SK-N-SH (cell line): ENCODE results near the gene CDK6. TPM values are rescaled to one million over a fixed set of nuclear protein-coding genes. Genes with fewer than 3 reads are reported as not detected.
A peak's percentile ranks its signal among the peaks of the same experiment; 100 is the strongest.

Experiments
- CTCF ChIA-PET: fragments of 300-600, 350-600 bp; formaldehyde crosslinking; extraction: SDS; loops from one replicate; lab custom pipeline; 2021; lab: Yijun Ruan, JAX
- POLR2A ChIA-PET: fragments of 350-600 bp; sonication (Branson Sonifier 250); formaldehyde crosslinking; extraction: SDS; loops from one replicate; lab custom pipeline; 2020; ENCODE audit warnings: antibody characterized with exemption, inconsistent platforms; lab: Yijun Ruan, JAX
- DNase-seq: peaks from one replicate; pipeline ENCODE4 v3.0.0; 2012
- H2AFZ ChIP-seq: fragments of 200-600 bp; sonication (generic); 2 replicates; pipeline ENCODE4 v1.8.1; 2016; ENCODE audit warnings: antibody characterized with exemption, mild to moderate bottlenecking, low read depth
- H3F3A ChIP-seq: fragments of 200-600 bp; sonication (generic); replicated peaks from 2 replicates; pipeline ENCODE3; 2016; ENCODE audit warnings: antibody characterized with exemption, mild to moderate bottlenecking; ENCODE audit not compliant: insufficient read depth
- H3K27ac ChIP-seq, 2 experiments: fragments of 200-500 bp in 1 of 2; fragments of 200-600 bp in 1 of 2; sonication (Bioruptor generic) in 1 of 2; sonication (generic), shearing (Covaris generic) in 1 of 2; 2 replicates each; pipeline versions ENCODE4 v1.5.1 to v1.6.1; 2014 to 2016; ENCODE audit warnings: low read depth in 2 of 2, inconsistent platforms in 1 of 2, low read length in 1 of 2, mild to moderate bottlenecking in 1 of 2, mixed read lengths in 1 of 2
- H3K27me3 ChIP-seq: fragments of 200-600 bp; sonication (generic), shearing (Covaris generic); 2 replicates; pipeline ENCODE4 v1.6.1; 2016; ENCODE audit warnings: mixed run types; ENCODE audit not compliant: insufficient read depth
- H3K36me3 ChIP-seq, 2 experiments: fragments of 200-500 bp in 1 of 2; fragments of 200-600 bp in 1 of 2; sonication (Bioruptor generic) in 1 of 2; sonication (generic) in 1 of 2; replicated peaks in 1 of 2; 2 replicates each; pipeline versions ENCODE3 to v1.5.1; 2014 to 2016; ENCODE audit warnings: low read length in 1 of 2, mild to moderate bottlenecking in 1 of 2; ENCODE audit not compliant: insufficient read depth in 2 of 2, control insufficient read depth in 1 of 2
- H3K4me1 ChIP-seq, 2 experiments: fragments of 200-500 bp in 1 of 2; fragments of 200-600 bp in 1 of 2; sonication (Bioruptor generic) in 1 of 2; sonication (generic), shearing (Covaris generic) in 1 of 2; 2 replicates each; pipeline versions ENCODE4 v1.5.1 to v1.6.1; 2014 to 2016; ENCODE audit warnings: low read depth in 1 of 2, low read length in 1 of 2, mixed run types in 1 of 2; ENCODE audit not compliant: insufficient read depth in 2 of 2, control insufficient read depth in 1 of 2
- H3K4me2 ChIP-seq: fragments of 200-600 bp; sonication (generic), shearing (Covaris generic); 2 replicates; pipeline ENCODE4 v1.6.1; 2017; ENCODE audit warnings: mixed run types
- H3K4me3 ChIP-seq, 2 experiments: fragments of 200-500 bp in 1 of 2; fragments of 200-600 bp in 1 of 2; sonication (Bioruptor generic) in 1 of 2; sonication (generic), shearing (Covaris generic) in 1 of 2; 2 replicates each; pipeline versions ENCODE4 v1.5.1 to v1.8.1; 2014 to 2016; ENCODE audit warnings: low read depth in 2 of 2, inconsistent platforms in 1 of 2, low read length in 1 of 2, mild to moderate bottlenecking in 1 of 2, mixed read lengths in 1 of 2, moderate library complexity in 1 of 2
- H3K79me2 ChIP-seq: fragments of 200-600 bp; sonication (generic); 2 replicates; pipeline ENCODE4 v1.8.1; 2017; ENCODE audit warnings: mild to moderate bottlenecking; ENCODE audit not compliant: insufficient read depth
- H3K9ac ChIP-seq: fragments of 200-600 bp; sonication (generic); 2 replicates; pipeline ENCODE4 v1.6.1; 2017; ENCODE audit warnings: mixed run types
- H3K9me2 ChIP-seq: fragments of 200-600 bp; sonication (generic); 2 replicates; pipeline ENCODE4 v1.6.1; 2017; ENCODE audit warnings: mixed run types
- H3K9me3 ChIP-seq: fragments of 200-600 bp; sonication (generic); 2 replicates; pipeline ENCODE4 v1.6.1; 2017; ENCODE audit warnings: mixed run types, mild to moderate bottlenecking, moderate library complexity
- H4K20me1 ChIP-seq: fragments of 200-600 bp; sonication (generic); 2 replicates; pipeline ENCODE4 v1.6.1; 2017; ENCODE audit warnings: mild to moderate bottlenecking, mixed run types; ENCODE audit not compliant: insufficient read depth
- CTCF ChIP-seq: fragments of 200-600 bp; sonication (generic); IDR thresholded peaks from 2 replicates; pipeline ENCODE4 v1.6.1; 2017; ENCODE audit warnings: antibody characterized with exemption, mild to moderate bottlenecking, moderate library complexity
- EZH2phosphoT487 ChIP-seq: fragments of 200-600 bp; sonication (generic); IDR thresholded peaks from 2 replicates; pipeline ENCODE4 v1.6.1; 2017; ENCODE audit warnings: low read depth, mixed run types, mild to moderate bottlenecking, antibody characterized with exemption, moderate library complexity, borderline replicate concordance
- FOXJ3 ChIP-seq: sonication (generic); formaldehyde crosslinking; IDR thresholded peaks from 2 replicates; pipeline ENCODE4 v1.5.1; 2020; ENCODE audit warnings: mild to moderate bottlenecking, missing genetic modification reagents
- GATA2 ChIP-seq: sonication (generic); formaldehyde crosslinking; IDR thresholded peaks from 2 replicates; pipeline ENCODE4 v1.5.0; 2020; ENCODE audit warnings: mild to moderate bottlenecking, missing genetic modification reagents
- POLR2AphosphoS5 ChIP-seq: IDR thresholded peaks from 2 replicates; pipeline ENCODE4 v1.6.1; 2012; ENCODE audit warnings: low read depth, low read length
- WGBS: methylation state at CpG from one replicate; pipeline ENCODE4 v1.1.6; 2017; ENCODE audit warnings: low lambda C conversion rate; 5-methylcytosine and 5-hydroxymethylcytosine counted together
- polyA plus RNA-seq, 3 experiments: library from polyadenylated mRNA; depleted of rRNA; stranded (reverse); fragments of >200 nt; gene quantifications; 2 replicates each; pipeline ENCODE4 v1.2.3, GENCODE V29; 2012
- TF ChIP-seq, protein P1 (sequence below): IDR thresholded peaks from 2 replicates; pipeline ENCODE4; 2012

Gene CDK6
- polyA plus RNA-seq, 1 of the 3 experiments (the other 2 are of a cell fraction), result 30.3 TPM

GRCh38 chr7:92827464-92828120, 8.8 kb downstream of the CDK6 start:
- peak; percentile 58; the same call in 1 of the 2 replicates for TF ChIP-seq GATA2 (CRISPR knock-in tag)
- TF ChIP-seq CTCF, result no peak
- TF ChIP-seq FOXJ3 (CRISPR knock-in tag), result no peak
- H3K4me2 ChIP-seq, result peak overlapping the region; percentile 52
- H3F3A ChIP-seq, result peaks cover 36% of the 10 kb centered on the region
- H3K9me2 ChIP-seq, result no peaks in the 10 kb centered on the region
- no peak overlapping the region for H2AFZ ChIP-seq
- ChIA-PET POLR2A (no interaction called here), CTCF (interaction anchor here (0.6 to 3.1 kb wide), 6 partner anchors 28 to 732 kb away, joined by 3 to 17 read pairs (median 3); no protein-coding TSS in a partner anchor)
- H3K9me3 ChIP-seq, result no peaks in the 10 kb centered on the region
- peaks cover 31 to 39% of the 10 kb centered on the region in 2 experiments; a peak in 3 of 4 replicates for H3K4me1 ChIP-seq
- peak overlapping the region; percentile 5 to 68; a peak in 3 of 4 replicates for H3K27ac ChIP-seq
- no peak overlapping the region for H3K9ac ChIP-seq
- H3K79me2 ChIP-seq, result peaks cover 100% of the 10 kb centered on the region
- H4K20me1 ChIP-seq, result peaks cover 60% of the 10 kb centered on the region
- no peaks in the 10 kb centered on the region for H3K27me3 ChIP-seq
- peak overlapping the region; percentile 6 to 10; a peak in 1 of 4 replicates for H3K4me3 ChIP-seq
- peak; percentile 19 for DNase-seq
- H3K36me3 ChIP-seq, result peaks cover 66 to 85% of the 10 kb centered on the region in 2 experiments
- WGBS, result 72% methylated on average over 3 of the region's 3 CpGs

DNA sequence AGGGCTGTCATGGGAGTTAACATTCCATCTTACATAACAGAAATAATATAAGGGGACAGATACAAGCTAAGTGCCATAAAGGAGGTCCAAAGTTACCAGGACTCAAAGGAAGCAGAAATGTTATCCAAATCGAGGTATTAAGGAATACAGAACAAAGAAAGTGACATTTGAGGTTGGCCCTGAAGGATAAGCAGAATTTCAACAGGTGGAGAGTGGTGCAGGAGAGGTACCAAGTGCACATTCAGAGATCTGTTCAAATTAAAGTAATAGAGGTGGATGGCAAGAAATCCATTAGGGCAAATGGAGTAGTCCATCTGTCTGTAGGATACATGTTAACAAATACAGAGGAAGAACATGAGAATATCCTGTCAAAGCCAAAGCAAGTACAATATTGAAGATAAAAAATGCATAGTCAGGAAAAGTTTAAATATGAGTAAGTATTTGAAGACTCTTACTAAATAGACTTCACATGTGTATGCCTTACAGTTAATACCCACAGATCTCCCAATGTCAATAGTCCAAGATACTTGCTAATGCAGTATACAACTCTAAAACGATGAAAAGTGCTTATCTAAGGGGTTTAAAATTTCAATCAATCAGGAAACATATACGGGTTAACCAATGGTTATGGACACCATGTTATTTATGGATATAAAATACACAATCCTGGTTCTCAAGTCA, 10.0 kb downstream of the CDK6 start:
- TF ChIP-seq EZH2phosphoT487 (no peak), GATA2 (CRISPR knock-in tag) (no peak), POLR2AphosphoS5 (peak; percentile 36; the same call in 1 of the 2 replicates)
- TF ChIP-seq, protein P1, sequence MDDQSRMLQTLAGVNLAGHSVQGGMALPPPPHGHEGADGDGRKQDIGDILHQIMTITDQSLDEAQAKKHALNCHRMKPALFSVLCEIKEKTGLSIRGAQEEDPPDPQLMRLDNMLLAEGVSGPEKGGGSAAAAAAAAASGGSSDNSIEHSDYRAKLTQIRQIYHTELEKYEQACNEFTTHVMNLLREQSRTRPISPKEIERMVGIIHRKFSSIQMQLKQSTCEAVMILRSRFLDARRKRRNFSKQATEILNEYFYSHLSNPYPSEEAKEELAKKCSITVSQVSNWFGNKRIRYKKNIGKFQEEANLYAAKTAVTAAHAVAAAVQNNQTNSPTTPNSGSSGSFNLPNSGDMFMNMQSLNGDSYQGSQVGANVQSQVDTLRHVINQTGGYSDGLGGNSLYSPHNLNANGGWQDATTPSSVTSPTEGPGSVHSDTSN, result no peak
- TF ChIP-seq, all 33 proteins: peak for 1
- Histone ChIP-seq H3K9ac (no peak overlapping the region), H2AFZ (no peak overlapping the region), H3K27ac (peak overlapping the region in 1 of 2 experiments; percentile 68; a peak in 2 of 4 replicates), H3K9me3 (no peaks in the 10 kb centered on the region), H3K4me2 (no peak overlapping the region; the same call in 1 of the 2 replicates), H3K4me1 (peaks cover 31 to 36% of the 10 kb centered on the region in 2 experiments; a peak in 3 of 4 replicates), H3F3A (peaks cover 29% of the 10 kb centered on the region), H4K20me1 (peaks cover 64% of the 10 kb centered on the region), H3K9me2 (no peaks in the 10 kb centered on the region), H3K27me3 (no peaks in the 10 kb centered on the region), H3K36me3 (peaks cover 56 to 86% of the 10 kb centered on the region in 2 experiments), H3K4me3 (no peak overlapping the region), H3K79me2 (peaks cover 100% of the 10 kb centered on the region)
- 95% methylated on average over 3 of the region's 3 CpGs for WGBS
- CTCF ChIA-PET, result interaction anchor here (0.9 kb wide), 1 partner anchor 8 kb away, joined by 3 read pairs; no protein-coding TSS in a partner anchor
- no peak for DNase-seq
- POLR2A ChIA-PET, result no interaction called here
